ENCODE data around the gene VMAC. TPM values are rescaled to one million over a fixed set of nuclear protein-coding genes. Genes with fewer than 3 reads are reported as not detected.

Gene VMAC
- total and polyA plus RNA-seq, 2 of the 8 experiments (the other 6 are each of a cell fraction or from before 2014, with no cell fraction given), result 1.3 to 2.2 TPM

DNA sequence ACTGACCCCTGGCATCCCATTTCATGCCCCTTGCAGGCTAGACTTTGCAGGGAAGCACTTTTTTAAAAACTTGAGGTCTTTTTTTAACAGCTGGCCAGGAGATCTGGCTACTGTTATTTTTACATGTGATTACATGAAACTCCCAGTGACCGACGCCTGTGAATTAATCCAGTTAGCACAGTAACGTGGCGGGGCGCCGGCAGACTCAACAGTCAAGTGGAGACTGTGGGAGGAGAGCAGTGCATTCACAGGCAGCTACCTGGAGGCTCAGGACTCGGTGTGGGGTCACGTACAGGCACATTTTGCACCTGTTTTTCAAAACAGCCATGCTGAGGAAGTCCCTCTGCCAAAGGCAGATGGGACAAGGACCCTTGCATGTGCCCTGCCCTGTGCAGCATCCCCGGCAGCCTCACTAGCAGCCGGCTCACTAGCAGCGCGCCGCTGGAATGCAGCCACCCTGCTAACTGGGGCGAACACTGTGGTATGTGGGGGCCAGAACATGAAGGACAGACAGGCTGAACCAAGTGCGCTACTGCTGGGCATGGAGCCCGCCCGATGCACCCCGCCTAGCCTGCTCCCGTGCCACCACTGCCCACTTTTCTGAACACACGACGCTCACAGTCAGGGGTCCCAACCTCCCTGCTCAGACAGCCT, 28.1 kb downstream of the VMAC start:
- Histone ChIP-seq H3K79me2 (ENCODE audit: control insufficient read depth in 1 of 2, insufficient read depth in 2 of 2, low read length in 2 of 2) (peaks cover 0 to 8% of the 10 kb centered on the region in 2 experiments; a peak in 1 of 4 replicates), H3K9ac (replicated peaks in 1 of 4; ENCODE audit: extremely low read depth in 1 of 4, low read depth in 3 of 4, low read length in 3 of 4) (no peak overlapping the region), H3K4ac (replicated peaks; ENCODE audit: insufficient read length, low read depth, low read length) (no peak overlapping the region), H3K9me3 (ENCODE audit: insufficient read depth in 2 of 2, low read depth in 1 of 2, low read length in 1 of 2) (no peaks in the 10 kb centered on the region), H2BK5ac (ENCODE audit: low read depth, low read length) (no peak overlapping the region), H2BK12ac (ENCODE audit: low read depth, low read length) (no peak overlapping the region), H3K14ac (ENCODE audit: insufficient read length) (no peak overlapping the region), H3K27ac (ENCODE audit: low read depth, low read length) (no peak overlapping the region), H3K4me1 (replicated peaks in 1 of 4; ENCODE audit: control insufficient read depth in 3 of 4, insufficient read depth in 4 of 4, low read length in 3 of 4) (no peaks in the 10 kb centered on the region), H3K4me3 (ENCODE audit: extremely low read depth in 1 of 4, insufficient read depth in 2 of 4, low read depth in 3 of 4, low read length in 4 of 4) (no peak overlapping the region), H2BK15ac (ENCODE audit: low read length) (no peak overlapping the region), H3K56ac (replicated peaks; ENCODE audit: insufficient read length, low read depth, low read length) (no peak overlapping the region), H2AK5ac (ENCODE audit: low read depth, low read length) (no peak overlapping the region), H4K8ac (ENCODE audit: extremely low read depth, insufficient read depth, low read length) (no peak overlapping the region), H4K5ac (ENCODE audit: insufficient read length, low read depth, low read length) (no peak overlapping the region), H3K79me1 (ENCODE audit: low read depth, low read length) (peaks cover 14% of the 10 kb centered on the region), H3K18ac (ENCODE audit: extremely low read depth, low read length) (no peak overlapping the region), H3K23ac (ENCODE audit: insufficient read length) (no peak overlapping the region), H2BK20ac (ENCODE audit: low read length) (no peak overlapping the region), H4K91ac (replicated peaks; ENCODE audit: insufficient read length, low read length) (no peak overlapping the region), H3K4me2 (ENCODE audit: insufficient read depth in 1 of 2, low read depth in 2 of 2, low read length in 2 of 2) (no peak overlapping the region), H3K23me2 (ENCODE audit: low read depth, low read length) (no peaks in the 10 kb centered on the region), H4K20me1 (replicated peaks in 1 of 2; ENCODE audit: control insufficient read depth in 1 of 2, insufficient read depth in 2 of 2, low read length in 2 of 2) (peaks cover 11 to 27% of the 10 kb centered on the region in 2 experiments), H2BK120ac (replicated peaks; ENCODE audit: low read depth, low read length) (no peak overlapping the region), H3K36me3 (ENCODE audit: control insufficient read depth in 2 of 4, insufficient read depth in 4 of 4, low read length in 3 of 4) (peaks cover 10 to 28% (median 21%) of the 10 kb centered on the region in 4 experiments; a peak in 7 of 8 replicates), H3K27me3 (replicated peaks in 1 of 4; ENCODE audit: control insufficient read depth in 3 of 4, extremely low read depth in 1 of 4, insufficient read depth in 3 of 4, low read length in 3 of 4) (no peaks in the 10 kb centered on the region), H2AFZ (ENCODE audit: low read length) (no peak overlapping the region)
- FAIRE-seq (no peak), DNase-seq (ENCODE audit: low read depth in 1 of 2, low spot score in 2 of 2) (no peak)
- ChIA-PET CTCF (ENCODE audit: partially characterized antibody) (interaction anchor here (1.5 kb wide), 1 partner anchor 106 kb away, joined by 3 read pairs; no protein-coding TSS in a partner anchor), POLR2A (ENCODE audit: partially characterized antibody) (no interaction called here)
- 94% methylated on average over 21 of the region's 21 CpGs; no CpG with 5 or more reads in 1 of the 2 experiments for WGBS, 2 experiments (ENCODE audit: extremely low coverage in 1 of 2, insufficient coverage in 1 of 2, insufficient read length in 1 of 2, insufficient replicate concordance in 2 of 2, low coverage in 1 of 2, low lambda C conversion rate in 2 of 2, missing lambda C conversion rate in 1 of 2)
- TF ChIP-seq SAP30 (IDR thresholded peaks at IDR 0.05; ENCODE audit: insufficient read depth, insufficient replicate concordance, low read length), result no peak
- no peak for TF ChIP-seq RXRA (IDR thresholded peaks at IDR 0.05; ENCODE audit: insufficient read depth, low read depth, low read length)
- no peak for TF ChIP-seq CEBPB (IDR thresholded peaks at IDR 0.05; ENCODE audit: low read depth, low read length)
- no peak for TF ChIP-seq TAF1 (IDR thresholded peaks at IDR 0.05; ENCODE audit: low read depth, low read length)
- no peak for TF ChIP-seq BCL11A (IDR thresholded peaks at IDR 0.05; ENCODE audit: low read depth in 2 of 2, low read length in 2 of 2)
- TF ChIP-seq YY1 (IDR thresholded peaks at IDR 0.05; ENCODE audit: low read depth, low read length), result no peak
